Activated CD4-positive, alpha-beta T cell treated with anti-CD3 and anti-CD28 coated beads, Interleukin-2, amount 10 ng/mL, durations not matched to agents 24 days and 14 days (primary cell): ENCODE data around the gene CGB3. TPM values are rescaled to one million over a fixed set of nuclear protein-coding genes. Genes with fewer than 3 reads are reported as not detected.
A peak's percentile ranks its signal among the peaks of the same experiment; 100 is the strongest.
"Not testable (repeated sequence)": the region's sequence is repeated elsewhere in the genome, so short reads cannot be mapped to it uniquely, and the experiment has no call there.

ENCODE experiments used
- DNase-seq: peaks from one replicate; pipeline ENCODE4 v3.0.0; 2022
- H3K27ac Mint-ChIP-seq: one replicate; pipeline ENCODE4 v1.8.0; 2022; ENCODE audit warnings: mild to moderate bottlenecking, mixed read lengths
- H3K27me3 Mint-ChIP-seq: one replicate; pipeline ENCODE4 v1.8.0; 2022; ENCODE audit warnings: mixed read lengths
- H3K36me3 Mint-ChIP-seq: one replicate; pipeline ENCODE4 v1.8.0; 2022; ENCODE audit warnings: low read depth, mild to moderate bottlenecking, mixed read lengths
- H3K4me1 Mint-ChIP-seq: one replicate; pipeline ENCODE4 v1.8.0; 2021; ENCODE audit warnings: mixed read lengths
- H3K4me3 Mint-ChIP-seq: one replicate; pipeline ENCODE4 v1.8.0; 2022; ENCODE audit warnings: mild to moderate bottlenecking, moderate library complexity, mixed read lengths
- H3K9me3 Mint-ChIP-seq: one replicate; pipeline ENCODE4 v1.8.0; 2021; ENCODE audit warnings: mixed read lengths
- intact Hi-C: fragments of 100-400 bp; cut with micrococcal nuclease; formaldehyde crosslinking; loops from one replicate; pipeline ENCODE4 v1.15.1; 2023
- total RNA-seq: library from RNA; stranded (reverse); gene quantifications from 2 replicates; pipeline ENCODE4 v1.2.3, GENCODE V29; 2022

Gene CGB3
- total RNA-seq, 1 donor from 2014 or later: not detected

DNA sequence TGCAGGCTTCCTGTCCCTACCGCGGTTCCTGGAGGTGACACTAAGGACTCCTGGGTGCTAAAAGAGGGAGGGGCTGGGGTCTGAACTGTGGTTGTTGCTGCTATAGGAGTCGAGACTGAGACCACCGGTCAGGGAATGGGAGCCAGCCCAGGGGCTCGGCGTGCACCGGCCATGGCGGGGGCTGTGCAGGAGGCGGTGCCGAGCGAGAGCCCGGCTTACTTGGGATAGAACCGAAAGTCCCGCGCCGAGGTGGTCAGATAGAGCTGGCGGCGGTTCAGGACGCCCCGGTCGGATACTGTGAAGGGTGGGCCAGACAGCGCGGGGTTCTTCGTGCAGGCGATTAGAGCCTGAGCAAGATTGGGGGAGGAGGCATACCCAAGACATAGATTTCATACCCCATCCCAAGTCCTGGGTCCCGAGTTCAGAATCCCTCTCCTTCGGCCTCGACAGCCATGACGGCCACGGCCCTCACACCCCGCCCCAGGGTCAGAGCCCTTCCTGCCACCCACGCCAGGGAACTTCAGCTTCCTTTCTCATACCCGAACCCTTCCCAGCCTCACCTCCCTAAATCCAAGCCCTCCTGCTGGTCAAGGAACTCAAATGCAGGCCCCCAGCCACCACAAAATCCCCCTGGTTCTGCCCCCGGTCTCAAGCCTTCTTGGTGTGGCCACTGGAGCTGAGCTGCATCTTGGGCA, 32.9 kb upstream of the CGB3 start:
- Mint-ChIP-seq H3K27me3 (peaks cover 53% of the 10 kb centered on the region), H3K4me1 (peaks cover 12% of the 10 kb centered on the region), H3K4me3 (peak overlapping the region; percentile 84)
- peak; percentile 65 for DNase-seq
- H3K36me3 Mint-ChIP-seq, H3K27ac Mint-ChIP-seq, H3K9me3 Mint-ChIP-seq, intact Hi-C loops: not testable (repeated sequence)

DNA sequence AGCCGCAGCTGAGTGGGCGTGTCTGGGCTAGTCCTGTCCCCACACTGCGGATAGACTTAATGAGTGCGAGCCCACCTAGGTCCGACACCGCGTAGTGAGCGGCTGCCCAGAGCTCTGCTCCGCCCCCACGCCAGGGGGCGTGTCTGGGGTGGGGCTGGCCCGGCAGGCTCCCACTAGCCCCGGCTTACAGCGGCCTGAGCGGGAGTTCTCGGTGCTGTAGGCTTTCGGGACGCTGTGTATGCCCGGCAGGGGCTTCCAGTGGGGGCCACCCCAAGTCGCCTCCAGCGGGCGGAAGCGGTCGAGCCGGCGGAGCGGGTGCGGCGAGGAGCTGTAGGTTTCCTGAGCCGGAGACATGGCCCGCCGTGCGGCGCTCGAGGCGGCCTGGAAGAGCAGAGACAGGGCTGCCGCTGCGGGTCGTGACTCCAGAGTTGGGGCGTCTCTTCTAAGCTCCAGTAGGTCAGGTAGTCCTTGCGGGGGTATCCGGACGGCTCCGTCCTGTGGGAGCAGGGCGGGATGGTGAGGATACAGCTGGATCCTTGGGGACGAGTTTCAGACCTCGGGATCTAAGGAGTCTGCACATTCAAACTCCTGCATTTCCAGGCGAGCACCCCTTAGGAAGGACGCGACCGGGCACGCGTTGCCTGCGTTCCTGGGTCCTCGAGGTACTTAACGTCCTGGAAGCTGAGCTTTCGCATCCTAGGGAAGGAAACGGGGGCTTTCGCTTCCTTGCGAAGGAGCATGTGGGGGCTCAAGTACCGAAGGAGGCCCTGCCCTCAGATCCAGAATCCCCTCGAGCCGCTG, 32.2 kb upstream of the CGB3 start:
- H3K4me1 Mint-ChIP-seq: peaks cover 12% of the 10 kb centered on the region
- no peak overlapping the region for H3K27ac Mint-ChIP-seq
- H3K9me3 Mint-ChIP-seq: no peaks in the 10 kb centered on the region
- H3K36me3 Mint-ChIP-seq: peaks cover 3% of the 10 kb centered on the region
- peak overlapping the region; percentile 84 for H3K4me3 Mint-ChIP-seq
- intact Hi-C loops: no loop called here
- peaks cover 49% of the 10 kb centered on the region for H3K27me3 Mint-ChIP-seq
- peak; percentile 90 for DNase-seq

DNA sequence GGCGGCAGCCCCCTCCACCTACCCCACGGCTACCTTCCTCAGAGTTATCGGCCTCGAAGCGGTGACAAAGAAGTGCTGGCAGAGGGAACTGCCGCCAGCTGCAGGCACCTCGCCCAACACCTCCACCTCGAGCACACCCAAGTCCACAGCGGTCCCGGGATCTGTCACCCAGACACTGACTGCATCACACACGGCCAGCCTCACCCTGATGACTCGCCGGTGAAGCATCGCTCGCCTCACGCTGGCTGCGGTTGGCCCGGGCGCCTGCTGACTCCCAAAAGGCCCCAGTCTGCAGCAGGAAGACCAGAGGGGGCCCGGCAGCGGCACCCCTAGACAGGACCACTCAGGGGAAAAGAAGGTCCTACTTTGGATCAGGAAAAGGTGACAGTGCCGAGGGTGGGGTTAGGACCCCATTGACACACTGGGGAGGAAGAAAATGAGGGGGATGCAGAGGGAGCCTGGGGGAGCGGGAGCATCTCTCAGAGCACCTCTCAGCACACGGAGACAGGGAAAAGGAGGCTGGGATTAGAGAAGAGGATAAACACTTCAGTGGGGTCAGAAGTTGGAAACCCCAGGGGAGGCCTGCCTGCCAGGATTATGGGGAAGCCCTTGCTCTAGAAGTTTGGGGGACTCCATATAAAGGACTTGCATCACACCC, 26.4 kb upstream of the CGB3 start:
- H3K36me3 Mint-ChIP-seq, intact Hi-C loops, H3K27me3 Mint-ChIP-seq, H3K4me1 Mint-ChIP-seq, DNase-seq, H3K27ac Mint-ChIP-seq, H3K9me3 Mint-ChIP-seq, H3K4me3 Mint-ChIP-seq: not testable (repeated sequence)

DNA sequence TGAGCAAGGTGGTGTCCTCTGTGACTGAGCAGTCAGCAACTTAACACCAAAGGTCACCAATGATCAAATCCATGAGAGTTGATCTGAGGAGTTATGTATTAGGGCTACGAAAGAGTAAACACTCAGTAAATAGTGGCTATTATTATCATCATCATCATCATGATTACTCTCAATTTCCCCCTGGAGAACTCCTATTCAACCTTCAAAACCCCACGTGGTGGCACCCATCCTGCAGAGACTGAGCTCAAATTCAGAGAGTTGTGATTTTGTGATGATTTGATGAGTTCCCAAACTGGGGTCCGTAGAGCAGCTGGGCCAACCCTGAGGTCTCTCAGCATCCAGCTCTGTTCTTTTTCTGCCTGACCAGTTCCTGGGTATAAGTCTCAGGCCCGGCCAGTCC, 25.7 kb upstream of the CGB3 start:
- DNase-seq, intact Hi-C loops, H3K36me3 Mint-ChIP-seq, H3K9me3 Mint-ChIP-seq, H3K4me3 Mint-ChIP-seq, H3K4me1 Mint-ChIP-seq, H3K27ac Mint-ChIP-seq, H3K27me3 Mint-ChIP-seq: not testable (repeated sequence)

DNA sequence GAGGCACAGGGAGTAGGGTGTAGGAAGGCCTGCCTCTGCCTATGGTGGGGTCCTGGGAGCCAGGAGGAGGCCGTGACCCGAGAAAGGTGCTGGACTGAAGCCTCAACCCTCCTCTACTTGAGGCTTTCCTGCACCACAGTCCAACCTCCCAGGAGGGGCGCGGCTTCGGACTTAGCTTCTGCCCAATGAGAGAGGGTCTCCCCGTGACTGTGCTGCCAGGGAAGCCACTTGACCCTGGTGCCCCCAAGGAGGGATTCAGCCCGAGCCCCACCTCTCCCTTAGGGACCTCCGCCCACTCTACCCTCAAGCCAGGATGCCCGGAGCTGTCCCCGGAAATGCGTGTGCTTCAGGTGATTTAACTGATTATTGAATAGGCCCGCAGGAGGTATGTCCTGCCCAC, 24.9 kb upstream of the CGB3 start, which contains the start of gene CGB8:
Gene CGB8, minus strand, starts transcription at position 101 of the 400 bp plus-strand sequence. CDS start 372 bp downstream, outside the sequence.
- H3K9me3 Mint-ChIP-seq, H3K4me3 Mint-ChIP-seq, intact Hi-C loops, DNase-seq, H3K36me3 Mint-ChIP-seq, H3K4me1 Mint-ChIP-seq, H3K27ac Mint-ChIP-seq, H3K27me3 Mint-ChIP-seq: not testable (repeated sequence)

DNA sequence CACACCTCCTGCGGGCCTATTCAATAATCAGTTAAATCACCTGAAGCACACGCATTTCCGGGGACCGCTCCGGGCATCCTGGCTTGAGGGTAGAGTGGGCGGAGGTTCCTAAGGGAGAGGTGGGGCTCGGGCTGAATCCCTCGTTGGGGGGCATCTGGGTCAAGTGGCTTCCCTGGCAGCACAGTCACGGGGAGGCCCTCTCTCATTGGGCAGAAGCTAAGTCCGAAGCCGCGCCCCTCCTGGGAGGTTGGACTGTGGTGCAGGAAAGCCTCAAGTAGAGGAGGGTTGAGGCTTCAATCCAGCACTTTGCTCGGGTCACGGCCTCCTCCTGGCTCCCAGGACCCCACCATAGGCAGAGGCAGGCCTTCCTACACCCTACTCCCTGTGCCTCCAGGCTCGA, 19.4 kb upstream of the CGB3 start, which contains the start of gene CGB5:
Gene CGB5, plus strand, starts transcription at position 301 of the 400 bp plus-strand sequence. CDS start 362 bp downstream, outside the sequence.
- DNase-seq, H3K9me3 Mint-ChIP-seq, H3K4me1 Mint-ChIP-seq, H3K27ac Mint-ChIP-seq, H3K27me3 Mint-ChIP-seq, H3K4me3 Mint-ChIP-seq, H3K36me3 Mint-ChIP-seq, intact Hi-C loops: not testable (repeated sequence)

DNA sequence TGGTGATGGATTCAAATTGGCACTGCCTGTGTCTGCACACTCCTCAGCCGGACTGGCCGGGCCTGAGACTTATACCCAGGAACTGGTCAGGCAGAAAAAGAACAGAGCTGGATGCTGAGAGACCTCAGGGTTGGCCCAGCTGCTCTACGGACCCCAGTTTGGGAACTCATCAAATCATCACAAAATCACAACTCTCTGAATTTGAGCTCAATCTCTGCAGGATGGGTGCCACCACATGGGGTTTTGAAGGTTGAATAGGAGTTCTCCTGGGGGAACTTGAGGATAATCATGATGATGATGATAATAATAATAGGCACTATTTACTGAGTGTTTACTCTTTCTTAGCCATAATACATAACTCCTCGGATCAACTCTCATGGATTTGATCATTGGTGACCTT, 18.5 kb upstream of the CGB3 start:
- H3K9me3 Mint-ChIP-seq, intact Hi-C loops, H3K27ac Mint-ChIP-seq, H3K36me3 Mint-ChIP-seq, H3K4me3 Mint-ChIP-seq, DNase-seq, H3K27me3 Mint-ChIP-seq, H3K4me1 Mint-ChIP-seq: not testable (repeated sequence)

DNA sequence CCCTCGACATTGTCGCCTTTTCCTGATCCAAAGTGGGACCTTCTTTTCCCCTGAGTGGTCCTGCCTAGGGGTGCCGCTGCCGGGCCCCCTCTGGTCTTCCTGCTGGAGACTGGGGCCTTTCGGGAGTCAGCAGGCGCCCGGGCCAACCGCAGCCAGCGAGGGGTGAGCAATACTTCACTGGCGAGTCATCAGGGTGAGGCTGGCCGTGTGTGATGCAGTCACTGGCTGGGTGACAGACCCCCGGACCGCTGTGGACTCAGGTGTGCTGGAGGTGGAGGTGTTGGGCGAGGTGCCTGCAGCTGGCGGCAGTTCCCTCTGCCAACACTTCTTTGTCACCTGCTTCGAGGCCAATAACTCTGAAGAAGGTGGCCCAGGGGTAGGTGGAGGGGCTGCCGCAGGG, 18.0 kb upstream of the CGB3 start:
- no peak for DNase-seq
- Mint-ChIP-seq H3K4me3 (no peak overlapping the region), H3K4me1 (no peaks in the 10 kb centered on the region), H3K36me3 (no peaks in the 10 kb centered on the region), H3K27ac (no peak overlapping the region), H3K9me3 (no peaks in the 10 kb centered on the region), H3K27me3 (no peaks in the 10 kb centered on the region)
- intact Hi-C loops: no loop called here

DNA sequence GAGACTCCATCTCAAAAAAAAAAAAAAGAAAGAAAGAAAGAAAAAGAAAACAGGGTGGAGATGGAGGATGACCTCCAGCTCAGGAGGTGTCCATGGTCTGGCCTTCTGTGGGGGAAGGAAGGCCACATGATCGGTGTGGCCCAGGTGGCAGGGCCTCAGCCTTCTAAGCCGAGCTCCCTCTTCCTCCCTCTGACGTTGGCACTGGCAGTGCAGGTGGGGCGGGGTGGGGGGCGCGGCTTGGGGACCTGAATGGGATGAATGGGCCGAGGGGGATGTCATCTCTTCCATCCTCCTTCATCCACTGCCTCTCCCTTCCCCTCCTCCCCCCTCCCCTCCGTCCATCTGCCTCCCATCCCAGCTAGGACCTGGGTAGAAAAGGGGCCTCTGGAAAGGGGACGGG, 15.6 kb upstream of the CGB3 start:
- DNase-seq, H3K36me3 Mint-ChIP-seq, intact Hi-C loops, H3K9me3 Mint-ChIP-seq, H3K27ac Mint-ChIP-seq, H3K27me3 Mint-ChIP-seq, H3K4me3 Mint-ChIP-seq, H3K4me1 Mint-ChIP-seq: not testable (repeated sequence)

DNA sequence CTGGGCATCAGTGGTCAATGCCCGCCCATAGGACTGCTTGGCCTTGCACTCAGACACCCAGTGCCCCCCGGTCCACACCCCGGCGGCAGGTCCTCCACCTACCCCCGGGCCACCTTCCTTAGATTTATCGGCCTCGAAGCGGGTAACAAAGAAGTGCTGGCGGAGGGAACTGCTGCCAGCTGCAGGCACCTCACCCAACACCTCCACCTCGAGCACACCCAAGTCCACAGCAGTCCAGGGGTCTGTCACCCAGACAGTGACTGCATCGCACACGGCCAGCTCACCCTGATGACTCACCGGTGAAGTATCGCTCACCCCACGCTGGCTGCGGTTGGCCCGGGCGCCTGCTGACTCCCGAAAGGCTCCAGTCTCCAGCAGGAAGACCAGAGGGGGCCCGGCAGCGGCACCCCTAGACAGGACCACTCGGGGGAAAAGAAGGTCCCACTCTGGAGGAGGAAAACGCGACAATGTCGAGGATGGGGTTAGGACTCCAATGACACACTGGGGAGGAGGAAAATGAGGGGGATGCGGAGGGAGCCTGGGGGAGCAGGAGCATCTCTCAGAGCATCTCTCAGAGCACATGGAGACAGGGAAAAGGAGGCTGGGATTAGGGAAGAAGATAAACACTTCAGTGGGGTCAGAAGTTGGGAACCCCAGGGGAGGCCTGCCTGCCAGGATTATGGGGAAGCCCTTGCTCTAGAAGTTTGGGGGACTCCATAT, 14.6 kb upstream of the CGB3 start:
- intact Hi-C loops, H3K27me3 Mint-ChIP-seq, H3K36me3 Mint-ChIP-seq, H3K27ac Mint-ChIP-seq, H3K4me1 Mint-ChIP-seq, DNase-seq, H3K4me3 Mint-ChIP-seq, H3K9me3 Mint-ChIP-seq: not testable (repeated sequence)

DNA sequence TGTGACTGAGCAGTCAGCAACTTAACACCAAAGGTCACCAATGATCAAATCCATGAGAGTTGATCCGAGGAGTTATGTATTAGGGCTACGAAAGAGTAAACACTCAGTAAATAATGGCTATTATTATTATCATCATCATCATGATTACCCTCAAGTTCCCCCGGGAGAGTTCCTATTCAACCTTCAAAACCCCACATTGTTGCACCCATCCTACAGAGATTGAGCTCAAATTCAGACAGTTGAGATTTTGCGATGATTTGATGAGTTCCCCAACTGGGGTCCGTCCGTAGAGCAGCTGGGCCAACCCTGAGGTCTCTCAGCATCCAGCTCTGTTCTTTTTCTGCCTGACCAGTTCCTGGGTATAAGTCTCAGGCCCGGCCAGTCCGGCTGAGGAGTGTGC, 14.0 kb upstream of the CGB3 start:
- DNase-seq, H3K9me3 Mint-ChIP-seq, H3K4me3 Mint-ChIP-seq, H3K27ac Mint-ChIP-seq, H3K4me1 Mint-ChIP-seq, H3K27me3 Mint-ChIP-seq, H3K36me3 Mint-ChIP-seq, intact Hi-C loops: not testable (repeated sequence)

DNA sequence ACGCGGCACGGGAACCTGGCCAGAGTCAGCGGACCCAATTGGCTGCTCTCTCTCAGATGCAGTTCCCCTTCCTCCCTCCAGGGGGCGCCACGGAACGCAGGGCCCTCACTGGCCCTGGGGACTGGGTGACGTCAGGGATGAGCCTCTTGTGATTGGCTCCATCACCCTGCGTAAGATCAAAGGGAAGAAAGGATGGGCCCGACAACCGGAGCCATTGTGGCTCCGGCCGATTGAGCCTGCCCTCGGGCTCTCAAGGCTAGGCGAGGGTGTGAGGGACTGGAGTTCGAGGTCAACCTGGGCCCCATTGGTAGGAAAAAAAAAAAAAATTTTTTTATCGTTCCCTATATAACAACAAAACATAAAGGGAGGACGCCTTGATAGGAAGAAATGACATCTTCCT, 12.7 kb upstream of the CGB3 start, which contains the start of gene CGB1:
Gene CGB1, minus strand, starts transcription at position 81 of the 400 bp plus-strand sequence. CDS start 184 bp downstream, outside the sequence.
- H3K4me1 Mint-ChIP-seq, H3K36me3 Mint-ChIP-seq, H3K27me3 Mint-ChIP-seq, intact Hi-C loops, H3K4me3 Mint-ChIP-seq, H3K27ac Mint-ChIP-seq, H3K9me3 Mint-ChIP-seq: not testable (repeated sequence)
- DNase-seq: peak; percentile 85

DNA sequence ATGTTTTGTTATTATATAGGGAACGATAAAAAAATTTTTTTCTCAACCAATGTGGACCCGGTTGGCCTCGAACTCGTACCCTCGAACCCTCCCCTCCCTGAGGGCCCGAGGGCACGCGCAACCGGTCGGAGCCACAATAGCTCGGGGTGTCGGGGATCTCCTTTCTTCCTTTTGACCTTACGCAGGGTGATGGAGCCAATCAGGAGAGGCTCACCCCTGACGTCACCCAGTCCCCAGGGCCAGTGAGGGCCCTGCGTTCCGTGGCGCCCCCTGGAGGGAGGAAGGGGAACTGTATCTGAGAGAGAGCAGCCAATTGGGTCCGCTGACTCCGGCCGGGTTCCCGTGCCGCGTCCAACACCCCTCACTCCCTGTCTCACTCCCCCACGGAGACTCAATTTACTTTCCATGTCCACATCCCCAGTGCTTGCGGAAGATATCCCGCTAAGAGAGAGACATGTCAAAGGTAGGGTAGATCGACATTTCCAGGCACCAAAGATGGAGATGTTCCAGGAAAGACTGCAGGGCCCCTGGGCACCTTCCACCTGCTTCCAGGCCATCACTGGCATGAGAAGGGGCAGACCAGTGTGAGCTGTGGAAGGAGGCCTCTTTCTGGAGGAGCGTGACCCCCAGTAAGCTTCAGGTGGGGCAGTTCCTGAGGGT, 7.6 kb upstream of the CGB3 start, which contains the start of gene CGB2:
Gene CGB2, plus strand, starts transcription at position 249 of the 660 bp plus-strand sequence. Its CDS starts 206 bp downstream, at position 455.
- intact Hi-C loops: not testable (repeated sequence)

More for the DNA sequence above, 7.6 kb upstream of the CGB3 start, which contains the start of gene CGB2:
- not testable (repeated sequence) for H3K36me3 Mint-ChIP-seq, H3K27me3 Mint-ChIP-seq, H3K4me1 Mint-ChIP-seq, H3K9me3 Mint-ChIP-seq
- peak; percentile 89 for DNase-seq
- H3K27ac Mint-ChIP-seq: peak within 1 kb of the TSS; percentile 66
- peak within 1 kb of the TSS; percentile 29 for H3K4me3 Mint-ChIP-seq
